GM21447 (cell line): Measurements from ENCODE around the gene SLC28A1.
"Not testable (repeated sequence)": the region's sequence is repeated elsewhere in the genome, so short reads cannot be mapped to it uniquely, and the experiment has no call there.

Experiments used
- ATAC-seq: cut with Tn5 transposase; IDR thresholded peaks from one replicate; pipeline ENCODE4 v1.9.1; 2021; ENCODE audit not compliant: unreplicated experiment

Gene SLC28A1

DNA sequence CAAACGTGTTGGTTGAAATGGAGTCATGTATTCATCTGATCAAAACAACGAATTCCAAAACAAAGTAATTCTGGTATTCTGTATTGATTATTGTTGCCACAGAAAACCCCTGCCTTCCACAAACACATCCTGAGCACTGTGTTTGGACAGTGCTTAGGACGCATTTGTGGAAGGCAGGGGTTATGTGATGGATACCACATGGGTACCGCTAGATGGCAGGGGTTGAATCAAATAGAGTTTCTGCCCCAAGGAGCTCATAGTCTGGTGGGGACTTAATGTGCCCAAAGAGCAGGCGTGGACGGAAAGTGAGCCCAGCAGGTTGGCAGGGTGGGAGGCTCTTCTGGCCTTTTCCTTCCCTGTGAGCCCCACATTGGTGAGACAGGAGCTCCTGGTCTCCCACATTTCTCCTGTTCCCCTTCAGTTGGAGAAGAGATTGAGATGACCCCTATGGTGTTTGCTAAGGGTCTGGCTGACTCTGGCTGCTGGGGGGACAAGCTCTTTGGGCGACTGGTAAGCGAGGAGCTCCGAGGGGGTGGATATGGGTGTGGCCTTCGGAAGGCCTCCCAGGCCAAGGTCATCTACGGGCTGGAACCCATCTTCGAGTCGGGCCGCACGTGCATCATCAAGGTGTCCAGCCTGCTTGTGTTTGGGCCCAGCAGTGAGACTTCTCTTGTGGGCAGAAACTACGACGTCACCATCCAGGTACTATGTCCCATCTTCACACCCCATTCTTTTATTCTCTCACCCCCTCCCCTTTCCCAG lies 22.1 kb upstream of the SLC28A1 start:
- ATAC-seq = no peak

DNA sequence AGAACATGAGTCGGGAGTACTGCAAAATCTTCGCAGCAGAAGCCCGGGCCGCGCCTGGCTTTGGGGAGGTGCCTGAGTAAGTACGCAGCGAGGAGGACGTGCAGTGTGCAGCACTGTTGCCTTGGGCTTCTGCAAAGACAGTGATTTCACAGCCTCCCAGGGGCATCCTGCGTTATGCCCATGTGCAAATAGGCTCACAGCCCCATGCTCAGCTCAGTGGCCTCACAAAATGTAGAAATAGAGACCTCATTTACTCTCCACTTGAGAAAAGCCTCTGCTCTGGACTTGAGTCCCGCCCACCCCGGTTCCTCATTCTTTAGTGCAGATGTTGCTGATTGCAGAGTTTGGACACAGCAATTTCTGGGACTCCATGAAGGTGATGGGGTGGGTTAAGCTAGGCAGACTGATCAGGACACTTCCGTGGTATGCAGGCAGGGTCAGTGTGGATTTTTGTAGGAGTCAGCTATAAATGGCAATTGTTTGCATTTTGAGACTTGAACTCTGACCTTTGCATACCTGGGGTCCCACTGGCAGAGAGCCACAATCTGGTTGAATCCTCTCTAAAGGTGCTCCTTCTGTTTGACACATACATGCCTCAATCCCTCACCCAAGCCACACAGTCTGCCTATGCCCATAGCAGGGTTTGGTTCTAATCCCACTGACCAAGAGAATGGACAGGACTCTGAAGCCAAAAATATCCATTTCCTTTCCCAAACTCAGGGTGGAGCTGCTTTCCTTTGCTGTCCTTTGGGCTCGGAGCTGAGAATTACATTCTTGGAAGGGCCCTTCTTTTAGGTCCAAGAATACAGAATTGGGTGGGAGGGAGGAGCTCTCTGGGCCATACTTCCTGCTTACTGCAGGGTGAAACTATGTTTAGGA lies 20.7 kb upstream of the SLC28A1 start:
- no peak for ATAC-seq

DNA sequence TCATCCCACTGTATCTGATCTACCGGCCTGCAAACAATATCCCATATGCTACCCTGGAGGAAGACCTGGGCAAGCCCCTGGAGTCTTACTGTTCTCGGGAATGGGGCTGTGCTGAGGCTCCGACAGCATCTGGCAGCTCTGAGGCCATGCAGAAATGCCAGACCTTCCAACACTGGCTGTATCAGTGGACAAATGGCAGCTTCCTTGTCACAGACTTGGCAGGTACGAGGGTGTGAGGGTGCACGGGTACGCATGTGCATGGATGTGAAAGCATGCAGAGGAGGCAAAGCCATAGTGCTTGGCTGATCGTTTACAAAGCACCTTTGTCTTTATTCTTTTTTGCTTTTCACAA lies 20.0 kb upstream of the SLC28A1 start:
- ATAC-seq = no peak

DNA sequence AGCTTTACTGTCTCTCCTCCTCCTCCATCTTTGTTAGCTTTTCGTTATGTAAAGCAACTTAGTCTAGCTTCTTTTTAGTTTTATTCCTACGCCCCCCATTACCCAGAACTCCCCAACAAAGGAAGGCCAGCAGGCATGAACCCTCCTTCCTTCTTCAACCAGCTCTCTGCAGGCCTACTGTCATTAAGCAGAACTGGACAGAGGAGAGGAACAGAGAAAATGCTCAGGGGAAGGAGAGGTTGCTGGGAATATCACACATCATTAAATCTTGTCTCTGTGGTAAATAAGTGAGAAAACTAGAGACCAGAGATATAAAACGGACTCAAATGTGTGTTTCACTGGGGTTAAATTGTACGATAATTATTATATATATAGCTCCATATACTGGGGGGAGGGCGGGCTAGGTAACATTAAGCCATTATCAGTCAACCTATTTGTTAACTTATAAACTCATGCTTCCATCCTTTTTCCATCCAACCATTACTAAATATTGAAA lies 19.3 kb upstream of the SLC28A1 start:
- ATAC-seq = no peak

DNA sequence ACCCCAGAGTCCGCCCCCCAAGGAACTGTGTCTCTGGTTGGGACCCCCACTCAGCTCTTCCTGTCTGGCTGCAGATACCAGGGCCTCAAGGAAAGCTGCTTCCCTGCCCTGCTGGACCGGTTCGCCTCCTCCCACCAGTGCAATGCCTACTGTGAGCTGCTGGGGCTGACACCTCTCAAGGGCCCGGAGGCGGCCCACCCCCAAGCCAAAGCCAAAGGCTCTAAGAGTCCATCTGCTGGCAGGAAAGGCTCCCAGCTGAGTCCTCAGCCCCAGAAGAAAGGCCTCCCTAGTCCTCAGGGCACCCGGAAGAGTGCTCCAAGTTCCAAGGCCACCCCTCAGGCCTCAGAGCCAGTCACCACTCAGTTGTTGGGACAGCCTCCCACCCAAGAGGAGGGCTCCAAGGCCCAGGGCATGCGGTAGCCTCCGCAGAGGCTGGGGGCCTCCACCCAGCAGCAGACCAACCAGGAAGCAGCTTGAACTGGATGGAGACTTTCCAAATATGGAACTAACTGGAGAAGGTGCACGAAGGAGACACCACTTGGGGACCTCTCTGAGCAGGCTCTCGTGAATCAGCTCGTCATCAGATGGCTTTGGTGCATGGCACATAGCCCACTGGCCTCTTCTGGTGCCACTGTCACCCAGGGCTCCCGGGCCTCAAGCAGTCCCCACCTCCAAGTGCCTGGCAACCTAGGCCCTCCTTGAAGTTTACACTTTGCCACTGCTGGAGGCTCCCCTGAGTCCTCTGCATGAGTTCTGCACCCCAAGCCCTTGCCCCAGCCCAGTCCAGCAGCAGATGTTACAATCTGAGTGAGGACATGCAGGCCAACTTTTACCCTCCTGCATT lies 16.2 kb upstream of the SLC28A1 start:
- no peak for ATAC-seq

DNA sequence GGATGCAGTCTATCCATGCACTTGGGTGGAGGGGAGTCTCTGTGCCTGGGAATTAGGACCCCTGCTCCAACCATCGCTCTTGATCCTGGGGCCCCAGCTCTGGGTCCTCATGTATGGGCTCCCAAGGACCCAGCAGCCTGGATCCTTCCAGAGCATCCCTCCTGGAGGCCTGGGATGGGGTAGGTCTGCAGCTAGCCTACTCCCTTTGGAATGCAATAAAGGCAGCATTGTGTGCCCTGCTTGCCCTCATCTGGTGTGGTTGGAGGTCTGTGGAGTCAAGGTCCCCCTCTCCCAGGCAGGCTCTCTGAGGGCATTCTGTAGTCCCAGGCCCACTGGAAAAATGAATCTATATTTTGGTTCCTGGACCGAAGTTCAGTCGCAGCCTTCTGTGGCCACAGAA lies 15.0 kb upstream of the SLC28A1 start:
- no peak for ATAC-seq

DNA sequence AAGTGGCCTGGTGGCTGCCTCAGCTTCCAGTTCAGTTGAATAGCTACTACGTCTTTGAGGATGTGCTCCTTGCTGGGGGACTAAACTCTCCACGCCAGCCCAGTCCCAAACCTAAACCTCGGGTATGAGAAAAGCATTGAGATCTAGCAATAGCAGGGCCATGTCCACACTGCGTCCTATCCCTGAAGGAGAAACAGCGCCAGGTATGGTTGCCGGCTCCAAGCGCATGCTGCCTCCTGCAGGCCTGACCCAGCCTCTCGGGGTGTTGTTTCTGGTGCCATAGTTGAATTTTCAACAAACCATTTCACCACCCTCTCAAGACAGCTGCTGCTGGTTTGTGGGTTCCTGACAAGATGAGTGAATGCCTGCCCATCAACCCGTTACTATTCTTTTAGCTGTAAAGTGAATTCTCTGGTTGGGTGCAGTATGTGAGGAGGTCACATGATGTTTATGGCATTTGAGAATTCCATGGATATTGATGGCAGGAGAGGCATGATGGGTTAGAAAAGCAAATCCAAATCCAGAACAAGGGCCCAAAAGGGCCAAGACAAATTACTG lies 13.0 kb upstream of the SLC28A1 start:
- no peak for ATAC-seq

DNA sequence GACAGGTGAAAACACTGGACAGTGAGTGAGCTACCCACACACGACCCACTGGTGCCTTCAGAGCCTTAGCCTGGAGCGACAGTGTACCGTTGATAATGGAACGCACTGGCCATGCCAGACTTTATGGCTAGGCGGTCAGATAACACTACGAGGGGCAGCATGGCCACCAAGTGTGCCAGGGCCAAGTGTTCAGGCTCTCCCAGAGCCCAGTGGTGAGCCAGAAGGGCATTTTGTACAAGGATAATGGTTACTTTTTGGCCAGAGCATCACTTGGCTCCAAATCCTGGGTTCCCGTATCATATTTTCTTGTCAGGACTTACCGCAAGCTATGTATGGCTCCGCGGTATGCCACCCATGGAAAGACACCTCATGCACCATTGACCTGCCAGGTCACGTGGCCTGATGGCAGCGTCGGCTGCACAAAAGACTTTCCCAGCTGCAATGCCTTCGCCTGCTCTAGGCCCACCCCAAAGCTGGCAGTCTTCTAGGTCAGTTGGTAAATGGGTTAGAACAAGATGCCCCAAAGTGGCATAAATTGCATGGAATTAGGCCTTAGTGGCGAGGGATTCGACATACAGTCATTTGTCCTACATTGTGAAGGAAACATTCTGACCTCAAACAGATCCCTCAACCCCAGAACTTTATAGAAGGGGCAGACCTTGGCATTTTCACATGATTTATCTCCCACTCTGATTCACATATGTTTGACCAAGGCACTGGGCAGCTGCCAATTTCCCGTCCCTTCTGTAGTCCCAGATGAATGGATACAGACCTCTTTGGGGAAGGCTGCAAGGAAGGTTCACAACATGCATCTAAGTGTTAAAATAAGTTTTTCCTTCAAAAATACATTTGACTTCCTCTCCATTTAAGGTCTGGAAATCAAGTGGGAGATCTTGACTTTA lies 12.2 kb upstream of the SLC28A1 start:
- ATAC-seq = no peak

DNA sequence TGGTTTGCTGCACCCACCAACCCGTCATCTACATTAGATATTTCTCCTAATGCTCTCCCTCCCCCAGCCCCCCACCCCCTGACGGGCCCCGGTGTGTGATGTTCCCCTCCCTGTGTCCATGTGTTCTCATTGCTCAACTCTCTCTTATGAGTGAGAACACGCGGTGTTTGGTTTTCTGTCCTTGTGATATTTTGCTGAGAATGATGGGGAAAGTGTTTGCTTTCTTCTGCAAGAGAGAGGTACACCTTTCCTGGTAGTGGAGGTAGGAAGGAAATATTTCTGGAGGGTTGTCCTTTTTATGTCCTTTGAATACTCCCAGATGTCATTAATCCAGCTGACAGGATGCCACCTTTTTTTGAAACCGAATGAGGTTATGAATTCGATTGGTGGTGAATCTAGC lies 10.5 kb upstream of the SLC28A1 start:
- ATAC-seq = no peak

DNA sequence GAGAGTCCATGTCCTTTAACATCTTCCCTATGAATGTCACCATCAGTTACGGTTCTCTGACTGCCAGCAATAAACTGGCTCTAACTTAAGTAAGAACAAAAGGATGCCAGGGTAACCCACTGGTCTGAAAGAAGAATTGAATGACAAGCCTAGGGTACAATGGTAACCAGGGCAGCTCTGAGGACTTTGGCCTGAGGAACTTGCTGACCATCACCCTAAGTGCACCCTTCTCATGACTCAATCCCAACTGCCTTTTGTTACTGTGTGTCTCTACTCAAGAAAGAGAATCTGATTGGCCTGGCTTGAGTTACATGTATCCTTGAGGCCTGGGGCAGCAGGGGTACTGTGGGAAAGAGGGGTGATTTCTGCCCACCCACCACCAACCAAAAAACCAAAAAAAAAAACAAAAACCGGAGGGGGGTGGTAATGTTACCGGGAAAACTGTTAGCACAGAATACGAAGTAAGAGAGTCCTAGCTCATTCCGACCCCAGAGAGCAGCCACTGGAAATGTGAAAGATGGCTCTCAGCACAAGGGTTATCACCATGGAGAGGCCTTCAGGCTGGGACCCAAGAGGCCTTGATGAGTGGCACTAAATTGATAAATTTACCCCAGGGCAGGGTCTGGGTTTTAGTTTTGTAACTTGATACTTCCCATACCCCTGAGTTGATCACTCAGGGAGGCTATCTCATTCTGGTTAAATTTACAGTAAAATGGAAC lies 9.3 kb upstream of the SLC28A1 start:
- ATAC-seq = no peak

DNA sequence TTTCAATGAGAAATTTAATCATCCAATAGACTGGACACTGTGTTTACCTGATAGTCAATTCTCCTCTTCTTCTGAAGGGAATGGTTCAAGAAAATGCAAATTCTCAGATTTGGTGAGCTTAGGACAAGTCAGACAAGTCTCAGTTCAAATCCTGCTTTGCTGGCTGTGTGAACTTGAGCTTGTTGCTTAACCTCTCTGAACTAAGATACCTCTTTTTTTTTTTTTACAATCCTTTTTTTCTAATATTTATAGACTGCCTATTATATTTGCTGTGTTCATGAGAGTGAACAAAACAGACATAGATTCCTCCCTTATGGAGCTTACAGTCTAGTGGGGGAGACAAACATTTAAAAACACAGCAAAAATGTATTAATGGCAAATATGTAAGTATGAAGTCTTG lies 8.2 kb upstream of the SLC28A1 start:
- no peak for ATAC-seq

DNA sequence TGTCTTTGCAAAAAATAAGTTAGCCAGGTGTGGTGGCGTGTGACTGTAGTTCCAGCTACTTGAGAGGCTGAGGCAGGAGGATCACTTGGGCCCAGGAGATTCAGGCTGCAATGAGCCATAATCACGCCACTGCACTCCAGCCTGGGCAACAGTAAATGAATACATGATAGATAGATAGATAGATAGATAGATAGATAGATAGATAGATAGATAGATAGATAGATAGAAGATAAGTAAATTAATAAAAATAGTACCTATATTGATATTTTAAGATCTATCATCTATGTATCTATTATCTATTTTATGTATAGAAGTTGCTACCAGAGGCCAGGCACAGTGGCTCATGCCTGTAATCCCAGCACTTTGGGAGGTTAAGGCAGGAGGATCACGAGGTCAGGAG lies 6.8 kb upstream of the SLC28A1 start:
- ATAC-seq = not testable (repeated sequence)

DNA sequence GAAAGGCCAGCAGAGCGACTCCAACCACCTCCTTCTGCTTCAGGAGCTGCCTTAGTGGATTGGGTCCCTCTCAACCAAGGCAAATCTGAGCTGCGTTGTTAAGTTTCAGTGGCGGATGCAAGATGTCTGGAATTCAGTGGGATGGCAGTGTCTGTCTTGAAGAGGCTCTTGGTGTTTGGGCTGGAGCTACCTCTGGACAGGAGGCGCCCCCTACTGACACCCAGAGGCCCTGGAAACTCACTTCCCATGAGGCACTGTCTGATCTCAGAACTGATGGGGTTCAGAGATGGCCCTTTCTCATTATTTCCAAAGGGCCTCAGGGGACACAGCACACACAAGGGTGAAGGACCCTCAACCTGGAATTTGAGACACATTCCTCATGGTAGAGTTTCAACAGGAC lies 6.0 kb upstream of the SLC28A1 start:
- ATAC-seq = no peak

DNA sequence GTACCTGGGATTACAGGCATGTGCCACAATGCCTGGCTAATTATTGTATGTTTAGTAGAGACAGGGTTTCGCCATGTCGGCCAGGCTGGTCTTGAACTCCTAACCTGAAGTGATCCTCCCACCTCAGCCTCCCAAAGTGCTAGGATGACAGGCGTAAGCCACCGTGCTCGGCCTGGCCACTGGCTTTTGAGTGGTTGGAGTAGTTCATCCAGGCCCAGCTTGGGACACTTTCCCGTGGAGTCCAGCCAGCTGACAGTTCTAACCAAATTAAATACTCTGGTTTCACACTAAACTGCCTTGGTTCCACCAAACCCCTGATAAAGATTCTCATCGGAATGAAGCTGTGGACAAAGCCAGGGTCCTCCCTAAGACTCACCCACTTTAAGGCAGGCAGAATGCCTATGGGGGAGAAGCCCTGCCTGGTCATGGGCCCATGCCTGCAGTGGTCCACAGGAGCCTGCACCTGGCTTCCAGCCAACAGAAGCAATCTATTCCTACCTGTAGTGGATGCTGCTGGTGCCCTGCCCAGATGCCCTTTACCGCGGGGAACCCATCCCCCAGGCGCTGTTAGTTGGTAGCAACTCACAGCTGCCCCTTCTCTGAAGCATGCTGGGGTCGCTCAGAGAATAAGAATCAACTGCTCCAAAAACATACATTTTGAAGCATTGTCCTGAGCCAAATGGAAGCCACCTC lies 5.2 kb upstream of the SLC28A1 start:
- no peak for ATAC-seq

DNA sequence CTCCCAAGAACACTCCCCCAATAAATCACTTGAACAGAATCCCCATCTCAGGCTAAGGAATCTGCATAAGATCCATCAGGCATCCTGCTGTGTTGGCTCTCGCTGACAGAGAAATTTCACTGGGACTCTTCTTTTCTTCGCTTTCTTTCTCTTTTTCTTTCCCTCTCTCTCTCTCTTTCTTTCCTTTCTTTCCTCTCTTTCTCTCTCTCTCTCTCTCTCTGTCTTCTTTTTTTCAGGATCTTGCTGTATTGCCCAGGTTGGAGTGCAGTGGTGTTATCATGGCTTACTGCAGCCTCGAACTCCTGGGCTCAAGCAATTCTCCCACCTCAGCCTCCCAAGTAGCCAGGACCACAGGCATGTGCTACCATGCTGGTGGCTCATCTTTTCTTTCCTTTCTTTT lies 4.5 kb upstream of the SLC28A1 start:
- ATAC-seq = no peak

DNA sequence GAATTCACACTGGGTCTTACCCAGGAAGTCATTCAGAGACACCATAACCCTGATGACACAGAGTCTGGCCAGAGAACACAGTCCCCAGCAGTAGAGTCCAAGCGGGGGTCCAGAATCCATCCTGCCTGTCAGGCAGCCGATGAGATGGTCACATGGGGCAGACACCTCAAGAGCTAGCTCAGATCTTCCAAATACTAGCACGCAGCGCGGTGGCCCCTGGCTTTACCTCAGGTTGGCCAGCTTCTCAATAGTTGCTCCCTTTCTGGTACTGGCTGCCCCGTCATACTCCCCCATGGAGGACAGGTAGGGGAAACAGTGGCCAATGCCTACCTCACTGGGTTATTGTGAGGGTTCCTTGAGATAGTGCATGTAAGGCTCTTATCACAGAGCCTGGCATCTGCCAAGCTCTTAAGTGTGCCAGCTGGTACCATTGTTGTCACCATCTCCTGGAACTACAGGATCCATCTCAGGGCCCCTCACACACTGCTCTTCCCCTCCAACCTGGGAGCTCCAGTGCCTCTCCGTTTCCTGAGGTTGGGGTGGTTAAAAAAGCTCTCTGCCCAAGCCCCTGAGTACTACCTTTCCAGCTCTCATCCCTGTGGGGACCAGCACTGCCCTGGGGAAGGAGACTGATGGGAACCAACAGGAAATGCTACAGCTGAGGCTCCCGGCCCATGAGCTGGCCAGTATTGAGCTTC lies 3.5 kb upstream of the SLC28A1 start:
- no peak for ATAC-seq

DNA sequence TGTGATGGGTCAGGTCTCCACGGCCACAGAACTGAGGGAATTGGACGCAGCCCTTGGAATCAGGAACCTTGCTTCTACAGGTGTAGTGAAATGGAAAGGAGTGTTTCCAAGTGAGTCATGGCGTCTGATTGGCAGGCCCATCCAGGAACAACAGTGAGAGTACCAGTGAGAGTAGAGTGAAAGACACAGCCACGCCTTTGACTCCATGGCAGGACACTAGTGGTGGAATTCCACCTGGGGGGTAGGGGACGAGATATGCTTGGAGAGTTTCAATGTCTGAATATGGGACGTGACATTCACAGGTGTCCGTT lies 3.0 kb upstream of the SLC28A1 start:
- ATAC-seq = no peak

DNA sequence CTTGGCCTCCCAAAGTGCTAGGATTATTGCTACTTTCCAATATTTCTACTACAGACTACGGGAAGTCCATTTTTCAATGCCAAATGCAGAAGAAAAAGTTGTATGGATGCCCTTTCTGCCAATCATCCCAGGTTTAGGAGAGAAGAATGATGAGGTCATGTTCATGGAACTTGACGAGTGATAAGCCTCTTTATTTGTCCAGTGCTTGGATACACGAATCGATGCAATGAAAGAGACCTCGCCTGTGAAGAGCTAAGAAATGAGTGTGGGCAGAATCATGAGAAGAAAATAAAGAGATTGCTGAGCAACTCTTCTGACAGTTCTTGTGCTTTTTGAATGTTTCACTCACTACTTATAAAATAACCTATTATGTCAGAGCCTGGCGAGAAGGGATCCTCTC lies 996 bp upstream of the SLC28A1 start:
- no peak for ATAC-seq
